ENCODE data around the gene DRICH1.
"Not testable (repeated sequence)": the region's sequence is repeated elsewhere in the genome, so short reads cannot be mapped to it uniquely, and the experiment has no call there.

Gene DRICH1

GRCh38 chr22:23649071-23649501, 17.0 kb upstream of the DRICH1 start:
- DNase-seq (ENCODE audit: low spot score), result no peak

GRCh38 chr22:23646526-23646925, 14.4 kb upstream of the DRICH1 start:
- DNase-seq (ENCODE audit: low spot score), result not testable (repeated sequence)

GRCh38 chr22:23640206-23640605, 8.1 kb upstream of the DRICH1 start:
- not testable (repeated sequence) for DNase-seq (ENCODE audit: low spot score)

GRCh38 chr22:23639661-23640060, 7.5 kb upstream of the DRICH1 start:
- no peak for DNase-seq (ENCODE audit: low spot score)

- DNase-seq (ENCODE audit: low spot score), result no peak
Observed at GRCh38 chr22:23638611-23639010, 6.5 kb upstream of the DRICH1 start.

GRCh38 chr22:23635291-23635690, 3.2 kb upstream of the DRICH1 start:
- DNase-seq (ENCODE audit: low spot score), result not testable (repeated sequence)

GRCh38 chr22:23628056-23628743, 3.9 kb downstream of the DRICH1 start:
- DNase-seq (ENCODE audit: low spot score), result not testable (repeated sequence)

GRCh38 chr22:23627401-23628055, 4.6 kb downstream of the DRICH1 start:
- not testable (repeated sequence) for DNase-seq (ENCODE audit: low spot score)

- DNase-seq (ENCODE audit: low spot score), result no peak
Observed at GRCh38 chr22:23626286-23626975, 5.7 kb downstream of the DRICH1 start.

- DNase-seq (ENCODE audit: low spot score), result no peak
Observed at GRCh38 chr22:23622634-23623033, 9.5 kb downstream of the DRICH1 start.

- not testable (repeated sequence) for DNase-seq (ENCODE audit: low spot score)
Observed at GRCh38 chr22:23621916-23622315, 10.2 kb downstream of the DRICH1 start.

- DNase-seq (ENCODE audit: low spot score), result no peak
Observed at GRCh38 chr22:23621082-23621780, 10.9 kb downstream of the DRICH1 start.

- peak; percentile 43 for DNase-seq (ENCODE audit: low spot score)
Observed at GRCh38 chr22:23613193-23613972, 18.7 kb downstream of the DRICH1 start.

GRCh38 chr22:23609983-23610781, 21.9 kb downstream of the DRICH1 start:
- no peak for DNase-seq (ENCODE audit: low spot score)

- peak; percentile 59 for DNase-seq (ENCODE audit: low spot score)
Observed at GRCh38 chr22:23608583-23608982, 23.5 kb downstream of the DRICH1 start.

GRCh38 chr22:23606204-23607131, 25.7 kb downstream of the DRICH1 start:
- no peak for DNase-seq (ENCODE audit: low spot score)

- no peak for DNase-seq (ENCODE audit: low spot score)
Observed at GRCh38 chr22:23604939-23605712, 27.0 kb downstream of the DRICH1 start.

- no peak for DNase-seq (ENCODE audit: low spot score)
Observed at GRCh38 chr22:23603266-23603665, 28.9 kb downstream of the DRICH1 start.
